Uterus (tissue), 4 donors: Measurements from ENCODE around the gene GEMIN2. TPM values are rescaled to one million over a fixed set of nuclear protein-coding genes. Genes with fewer than 3 reads are reported as not detected.

Source experiments
- DNase-seq, 2 donors: peaks; one replicate each; pipeline ENCODE4 v3.0.0-alpha.2; 2019 to 2020
- H3K27ac ChIP-seq, 2 donors: fragments of 200-600 bp; sonication (generic); 1 replicate in 1 of 2; 2 replicates in 1 of 2; pipeline ENCODE4 v1.5.1; 2016 to 2018
- H3K27me3 ChIP-seq, 2 donors: fragments of 200-600 bp; sonication (generic); one replicate each; pipeline ENCODE4 v1.5.1; 2018 to 2019; ENCODE audit warnings: control low read depth in 1 of 2
- H3K36me3 ChIP-seq, 2 donors: fragments of 200-600 bp; sonication (generic); one replicate each; pipeline ENCODE4 v1.5.1; 2019; ENCODE audit warnings: control low read depth in 1 of 2
- H3K4me1 ChIP-seq, 2 donors: fragments of 200-600 bp; sonication (generic); one replicate each; pipeline ENCODE4 v1.5.1; 2018 to 2019; ENCODE audit warnings: control low read depth in 1 of 2
- H3K4me3 ChIP-seq, 2 donors: fragments of 200-600 bp; sonication (generic); 1 replicate in 1 of 2; 2 replicates in 1 of 2; pipeline ENCODE4 v1.5.1; 2018 to 2019; ENCODE audit warnings: mild to moderate bottlenecking in 1 of 2
- H3K9me3 ChIP-seq, 2 donors: fragments of 200-600 bp; sonication (generic); one replicate each; pipeline ENCODE4 v1.5.1; 2019; ENCODE audit warnings: control low read depth in 1 of 2
- POLR2A ChIP-seq, 2 donors: fragments of 450-650 bp; IDR thresholded peaks; one replicate each; pipeline ENCODE4 v1.6.1; 2016; ENCODE audit warnings: antibody characterized with exemption in 2 of 2, mild to moderate bottlenecking in 1 of 2, moderate library complexity in 1 of 2
- intact Hi-C: fragments of 100-400 bp; cut with DNase I; formaldehyde crosslinking; loops from one replicate; pipeline ENCODE4 v1.15.1; 2023; ENCODE audit warnings: low total_unique reads
- total RNA-seq, 4 donors: library from RNA; depleted of rRNA in 3 of 4; stranded (reverse); fragments of >200 nt in 3 of 4; gene quantifications; one replicate each; pipeline versions ENCODE4 v1.1.0 to v1.2.4, GENCODE V29; 2014 to 2023
- TF ChIP-seq, protein P1 (sequence below), 4 experiments: fragments of 200-600 bp in 2 of 4; fragments of 450-650 bp in 2 of 4; sonication (generic) in 2 of 4; IDR thresholded peaks; one replicate each; pipeline ENCODE4 v1.5.1; 2016 to 2019; ENCODE audit warnings: antibody characterized with exemption in 4 of 4, mild to moderate bottlenecking in 2 of 4, moderate library complexity in 1 of 4
- donor health status: DM: yes; HTN: yes; CAD: no.

The GEMIN2 gene
- total RNA-seq, 4 donors from 2014 or later = 11.3 to 53.2 (median 28.2) TPM

DNA sequence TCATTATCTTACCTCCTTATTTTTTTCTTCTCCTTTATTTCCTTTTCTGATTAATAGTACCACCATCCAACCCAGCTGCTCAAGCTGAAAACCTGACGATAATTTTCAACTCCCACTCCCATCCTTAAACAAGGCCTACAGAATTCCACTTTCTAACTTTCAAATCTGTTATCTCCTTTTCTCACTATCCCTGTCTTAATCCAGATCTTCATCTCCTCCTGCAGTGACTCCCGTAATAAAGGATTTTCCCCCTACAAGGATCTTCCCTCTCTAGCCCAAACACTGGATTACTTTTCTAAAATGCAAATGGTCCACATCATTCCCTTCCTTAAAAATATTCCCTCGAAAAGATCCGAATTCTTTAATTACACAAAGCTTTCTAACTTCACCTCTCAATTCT lies 54.5 kb downstream of the GEMIN2 start:
- Histone ChIP-seq H3K4me3 (peak overlapping the region in 1 of 2 donors; percentile 72), H3K36me3 (no peaks in the 10 kb centered on the region), H3K4me1 (no peaks in the 10 kb centered on the region), H3K9me3 (no peaks in the 10 kb centered on the region), H3K27ac (no peak overlapping the region), H3K27me3 (no peaks in the 10 kb centered on the region)
- TF ChIP-seq, protein P1, sequence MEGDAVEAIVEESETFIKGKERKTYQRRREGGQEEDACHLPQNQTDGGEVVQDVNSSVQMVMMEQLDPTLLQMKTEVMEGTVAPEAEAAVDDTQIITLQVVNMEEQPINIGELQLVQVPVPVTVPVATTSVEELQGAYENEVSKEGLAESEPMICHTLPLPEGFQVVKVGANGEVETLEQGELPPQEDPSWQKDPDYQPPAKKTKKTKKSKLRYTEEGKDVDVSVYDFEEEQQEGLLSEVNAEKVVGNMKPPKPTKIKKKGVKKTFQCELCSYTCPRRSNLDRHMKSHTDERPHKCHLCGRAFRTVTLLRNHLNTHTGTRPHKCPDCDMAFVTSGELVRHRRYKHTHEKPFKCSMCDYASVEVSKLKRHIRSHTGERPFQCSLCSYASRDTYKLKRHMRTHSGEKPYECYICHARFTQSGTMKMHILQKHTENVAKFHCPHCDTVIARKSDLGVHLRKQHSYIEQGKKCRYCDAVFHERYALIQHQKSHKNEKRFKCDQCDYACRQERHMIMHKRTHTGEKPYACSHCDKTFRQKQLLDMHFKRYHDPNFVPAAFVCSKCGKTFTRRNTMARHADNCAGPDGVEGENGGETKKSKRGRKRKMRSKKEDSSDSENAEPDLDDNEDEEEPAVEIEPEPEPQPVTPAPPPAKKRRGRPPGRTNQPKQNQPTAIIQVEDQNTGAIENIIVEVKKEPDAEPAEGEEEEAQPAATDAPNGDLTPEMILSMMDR (IDR thresholded peaks at IDR 0.05) = no peak
- TF ChIP-seq POLR2A (IDR thresholded peaks at IDR 0.05) = no peak
- intact Hi-C loops = no loop called here
- DNase-seq = no peak

DNA sequence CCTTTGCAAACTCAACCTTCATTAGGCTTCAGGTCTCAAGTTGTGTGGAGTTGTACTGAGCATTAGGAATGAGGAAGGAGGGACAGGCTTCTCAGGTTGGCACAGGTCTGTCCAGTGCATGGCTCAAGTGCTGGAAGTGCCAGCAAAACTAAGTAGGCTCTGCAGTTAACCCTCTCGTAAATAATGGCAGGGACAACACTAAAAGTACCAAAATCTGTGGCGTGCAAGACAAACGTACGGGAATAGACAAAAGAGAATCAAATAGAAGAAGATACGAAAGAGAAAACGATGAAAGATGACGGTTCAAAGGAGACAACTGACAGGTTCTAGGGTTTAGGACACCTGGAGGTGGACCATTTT lies 55.4 kb downstream of the GEMIN2 start:
- H3K27ac ChIP-seq = peak overlapping the region; percentile 96 to 99
- H3K27me3 ChIP-seq = no peaks in the 10 kb centered on the region
- no peak for TF ChIP-seq POLR2A (IDR thresholded peaks at IDR 0.05)
- TF ChIP-seq, protein P1 (IDR thresholded peaks at IDR 0.05) = no peak
- no peaks in the 10 kb centered on the region for H3K36me3 ChIP-seq
- intact Hi-C loops = no loop called here
- DNase-seq = no peak
- no peaks in the 10 kb centered on the region for H3K4me1 ChIP-seq
- H3K4me3 ChIP-seq = peak overlapping the region; percentile 72 to 77
- no peaks in the 10 kb centered on the region for H3K9me3 ChIP-seq

DNA sequence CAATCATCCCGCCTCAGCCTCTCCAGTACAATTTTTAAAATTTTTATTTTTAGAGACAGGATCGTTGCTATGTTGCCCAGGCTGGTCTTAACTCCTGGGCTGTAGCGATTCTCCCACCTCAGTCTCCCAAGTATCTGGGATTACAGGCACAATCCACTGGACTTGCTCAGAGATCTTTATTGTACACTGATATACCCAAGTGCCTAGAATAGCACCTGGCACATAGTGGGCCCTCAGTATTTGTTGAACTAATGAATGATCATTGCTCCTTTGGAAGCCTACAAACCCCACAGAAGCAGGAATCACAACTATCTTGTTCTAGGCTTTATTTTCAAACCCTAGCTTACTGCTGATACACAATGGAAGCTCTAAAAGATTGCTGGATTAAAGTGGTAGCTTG lies 59.1 kb downstream of the GEMIN2 start:
- no peaks in the 10 kb centered on the region for H3K27me3 ChIP-seq
- intact Hi-C loops = no loop called here
- DNase-seq = no peak
- no peak overlapping the region for H3K27ac ChIP-seq
- no peaks in the 10 kb centered on the region for H3K36me3 ChIP-seq
- H3K9me3 ChIP-seq = no peaks in the 10 kb centered on the region
- TF ChIP-seq, protein P1 (IDR thresholded peaks at IDR 0.05) = no peak
- TF ChIP-seq POLR2A (IDR thresholded peaks at IDR 0.05) = no peak
- H3K4me3 ChIP-seq = no peak overlapping the region
- H3K4me1 ChIP-seq = peaks cover 8 to 10% of the 10 kb centered on the region in 2 donors

DNA sequence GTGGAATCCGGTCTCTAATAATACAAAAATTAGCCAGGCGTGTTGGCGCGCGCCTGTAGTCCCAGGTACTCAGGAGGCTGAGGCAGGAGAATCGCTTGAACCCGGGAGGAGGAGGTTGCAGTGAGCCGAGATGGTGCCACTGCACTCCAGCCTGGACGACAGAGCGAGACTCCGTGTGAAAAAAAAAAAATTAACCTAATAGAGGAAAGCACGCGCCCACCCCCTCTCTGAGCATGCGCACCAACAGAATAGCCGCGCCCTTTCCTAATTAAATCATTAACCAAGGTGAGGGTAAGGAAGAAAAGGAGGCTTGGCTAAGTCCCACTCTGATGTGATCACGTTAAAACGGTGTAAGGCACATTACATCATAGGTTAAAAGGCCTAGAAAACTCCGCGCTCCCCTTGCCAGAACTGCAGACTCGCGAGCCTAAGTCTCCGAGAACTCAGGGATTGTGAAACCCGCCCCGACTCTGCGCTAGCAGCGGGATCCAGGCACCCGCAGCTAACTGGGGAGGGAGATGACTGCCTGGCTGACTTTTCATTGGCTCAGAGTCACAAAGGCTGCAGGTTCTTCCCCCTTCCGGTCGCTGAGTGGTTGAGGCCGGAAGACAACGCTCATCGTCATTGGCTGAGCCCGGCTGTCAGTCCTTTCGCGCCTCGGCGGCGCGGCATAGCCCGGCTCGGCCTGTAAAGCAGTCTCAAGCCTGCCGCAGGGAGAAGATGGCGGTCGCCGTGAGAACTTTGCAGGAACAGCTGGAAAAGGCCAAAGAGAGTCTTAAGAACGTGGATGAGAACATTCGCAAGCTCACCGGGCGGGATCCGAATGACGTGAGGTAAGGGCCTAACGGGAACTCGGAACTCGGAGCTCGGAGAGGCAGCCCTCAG lies 60.7 kb downstream of the GEMIN2 start, which contains the start of gene PNN:
Gene PNN (plus strand): TSS at position 695 of the 885 bp plus-strand sequence. CDS start 26 bp downstream, at position 721.
- TF ChIP-seq, protein P1 (IDR thresholded peaks at IDR 0.05) = peak in 1 of 4 experiments; percentile 32
- peak; percentile 83 to 90 for TF ChIP-seq POLR2A (IDR thresholded peaks at IDR 0.05)
- H3K36me3 ChIP-seq = no peaks in the 10 kb centered on the region
- peaks cover 8 to 10% of the 10 kb centered on the region in 2 donors for H3K4me1 ChIP-seq
- peak within 1 kb of the TSS; percentile 77 to 93 for H3K4me3 ChIP-seq
- intact Hi-C loops = no loop called here
- peak within 1 kb of the TSS; percentile 95 to 97 for H3K27ac ChIP-seq
- H3K9me3 ChIP-seq = no peaks in the 10 kb centered on the region
- H3K27me3 ChIP-seq = no peaks in the 10 kb centered on the region
- DNase-seq = peak; percentile 97 to 98
